ENCODE results near the gene ZFPL1.

ZFPL1 gene

DNA sequence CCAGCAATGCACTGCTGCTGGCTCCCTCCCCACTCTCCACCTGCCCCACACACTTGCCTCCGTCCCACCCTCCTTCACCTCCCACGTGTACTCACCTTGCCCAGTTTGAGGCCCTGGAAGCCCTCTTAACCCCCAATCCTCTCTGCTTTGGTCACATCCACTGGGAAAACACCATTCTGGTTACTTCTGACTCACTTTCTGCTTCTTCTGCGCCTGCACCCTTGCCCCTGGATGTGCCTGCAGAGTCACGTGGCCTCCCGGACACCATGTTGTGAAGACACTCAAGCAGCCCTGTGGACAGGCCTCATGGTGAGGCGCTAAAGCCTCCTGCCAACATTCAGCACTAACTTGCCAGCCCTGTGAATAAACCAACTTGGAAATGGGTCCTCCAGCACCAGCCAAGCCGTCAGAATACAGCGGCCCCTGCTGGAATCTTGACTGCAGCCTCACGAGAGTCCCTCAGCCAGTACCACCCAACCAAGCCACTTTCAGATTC is 23.1 kb upstream of the ZFPL1 start:
- no peak for DNase-seq

DNA sequence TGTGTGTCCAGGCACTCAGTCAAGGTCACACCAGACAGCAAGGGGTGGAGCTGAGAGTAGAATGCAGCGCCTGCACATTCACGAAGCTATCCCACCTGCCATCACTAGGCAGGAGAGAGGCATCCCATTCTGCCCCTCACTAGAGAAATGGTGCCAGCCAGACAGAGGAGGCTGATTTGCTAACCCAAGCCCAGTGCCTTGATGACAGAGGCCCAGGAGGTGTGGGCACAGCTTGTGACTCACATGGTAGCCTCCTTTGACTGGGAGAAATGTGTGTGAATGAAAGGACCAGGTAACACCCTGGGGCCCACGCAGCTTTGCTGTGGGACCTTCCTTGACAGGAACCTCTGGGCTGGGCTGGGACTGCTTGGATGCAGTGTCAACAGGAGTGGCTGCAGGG is 20.5 kb upstream of the ZFPL1 start:
- no peak for DNase-seq

DNA sequence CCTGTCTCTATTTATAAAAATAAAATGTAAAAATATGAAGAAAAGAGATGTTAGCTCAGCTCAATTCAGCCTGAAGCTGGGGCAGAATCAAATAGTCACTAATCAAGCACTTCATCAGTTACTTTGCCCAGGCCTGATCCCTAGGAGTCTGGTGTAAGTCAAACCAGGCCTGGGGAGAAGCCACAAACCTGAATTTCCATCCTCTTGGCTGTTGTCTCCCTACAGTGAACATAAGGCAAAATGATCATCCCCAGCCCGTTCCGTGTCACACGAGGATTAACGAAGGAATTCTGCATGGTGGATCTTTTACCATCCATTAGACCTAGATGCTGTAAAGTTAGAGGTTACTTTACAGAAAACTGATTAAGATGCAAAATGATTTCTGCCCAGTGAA is 19.2 kb upstream of the ZFPL1 start:
- no peak for DNase-seq

DNA sequence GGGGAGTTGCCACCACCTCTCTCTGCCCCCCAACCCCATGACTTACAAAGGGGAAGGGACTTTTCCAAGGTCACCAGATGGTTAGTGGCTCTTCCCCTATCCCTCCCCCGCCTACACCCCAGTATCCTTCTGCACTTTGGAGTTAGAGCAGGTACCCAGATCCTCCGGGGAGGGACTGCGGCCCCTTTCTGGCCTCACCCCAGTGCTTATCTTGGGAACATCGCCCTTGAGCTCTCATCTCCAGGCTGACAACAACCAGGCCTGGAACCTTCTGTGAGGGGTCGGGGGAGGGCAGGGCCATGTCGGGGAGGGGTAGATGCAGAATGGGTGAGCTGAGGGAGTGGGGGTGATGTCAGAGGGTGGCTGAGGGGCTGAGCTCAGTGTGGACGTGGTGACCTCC is 18.2 kb upstream of the ZFPL1 start:
- no peak for DNase-seq

DNA sequence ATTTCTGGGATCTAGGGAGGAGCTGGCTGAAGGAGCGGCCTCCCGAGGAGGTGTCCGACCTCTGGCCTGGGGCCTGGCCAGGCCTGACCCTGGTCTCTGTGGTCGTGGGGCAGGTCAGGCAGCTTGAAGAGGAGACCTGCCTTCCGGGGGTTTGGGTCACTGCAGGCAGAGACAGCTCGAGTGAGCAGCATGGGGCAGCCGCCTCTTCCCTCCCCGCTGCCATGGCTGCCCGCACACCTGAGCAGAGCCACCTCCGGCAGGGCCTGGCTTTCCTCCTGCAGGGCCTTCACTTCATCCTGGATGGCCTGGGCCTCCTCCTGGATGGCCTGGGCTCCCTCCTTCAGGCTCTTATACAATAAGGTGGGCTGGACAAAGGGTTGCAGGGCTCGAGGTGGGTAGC is 17.7 kb upstream of the ZFPL1 start:
- DNase-seq, result no peak

DNA sequence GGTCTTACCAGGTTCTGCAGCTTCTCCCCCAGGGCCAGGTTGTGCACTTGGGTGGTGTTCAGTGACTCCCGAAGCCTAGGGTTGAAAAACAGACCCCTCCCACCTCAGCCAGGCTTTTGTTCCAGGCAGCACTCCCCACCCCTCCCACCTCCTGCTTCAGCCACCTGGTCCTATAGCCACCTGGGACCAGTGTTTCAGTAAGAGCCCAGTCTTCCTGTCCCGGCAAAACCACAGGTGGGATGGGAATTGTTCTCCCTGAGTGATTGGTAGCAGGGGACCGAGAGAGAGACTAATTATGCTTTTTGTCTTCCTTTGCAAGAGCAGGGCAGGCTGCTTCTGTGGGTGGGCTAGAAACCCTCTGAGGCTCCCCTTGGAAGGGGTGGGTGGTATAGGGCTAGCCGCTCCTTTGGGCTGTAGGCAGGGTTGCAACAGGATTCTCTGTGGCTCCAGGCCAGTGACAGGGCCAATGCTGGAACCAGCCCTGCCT is 17.2 kb upstream of the ZFPL1 start:
- DNase-seq, result no peak

DNA sequence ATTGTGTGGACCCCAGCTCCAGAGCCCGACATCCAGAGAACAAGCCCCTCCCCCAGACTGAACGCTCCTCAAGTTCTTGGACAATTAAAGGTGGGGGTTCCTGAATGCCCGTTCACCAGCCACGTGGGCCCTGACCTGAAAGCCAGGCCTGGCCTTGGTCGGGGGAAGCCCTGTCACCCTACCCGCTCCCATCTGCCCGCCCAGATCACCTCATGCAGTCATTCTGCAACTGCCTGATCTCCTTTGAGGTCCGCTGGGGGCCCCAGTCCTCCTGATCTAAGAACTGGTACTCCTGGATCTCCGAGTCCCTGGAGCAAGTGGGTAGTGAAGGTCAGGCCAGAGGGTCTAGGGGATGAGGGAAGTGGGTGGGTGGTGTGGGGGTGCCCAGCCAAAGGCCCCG is 16.6 kb upstream of the ZFPL1 start:
- DNase-seq, result no peak

DNA sequence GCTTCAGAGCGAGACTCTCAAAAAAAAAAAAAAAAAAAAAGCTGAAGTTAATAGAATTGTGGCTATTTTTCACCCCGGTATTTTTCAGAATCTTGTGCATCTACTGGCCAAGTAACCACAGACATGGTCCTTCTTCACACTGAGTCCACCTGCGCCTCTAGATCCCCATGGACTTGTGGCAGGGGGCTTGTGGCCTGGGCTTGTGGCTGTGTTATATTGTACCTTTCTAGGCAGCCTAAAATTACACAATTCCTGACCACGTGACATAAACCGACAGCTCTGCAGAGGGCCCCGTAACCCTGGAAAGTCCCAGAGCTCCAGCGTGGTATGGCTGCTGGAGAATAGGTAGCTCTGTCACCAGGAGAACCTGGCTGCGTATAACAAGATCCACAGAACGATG is 14.8 kb upstream of the ZFPL1 start:
- DNase-seq, result no peak

DNA sequence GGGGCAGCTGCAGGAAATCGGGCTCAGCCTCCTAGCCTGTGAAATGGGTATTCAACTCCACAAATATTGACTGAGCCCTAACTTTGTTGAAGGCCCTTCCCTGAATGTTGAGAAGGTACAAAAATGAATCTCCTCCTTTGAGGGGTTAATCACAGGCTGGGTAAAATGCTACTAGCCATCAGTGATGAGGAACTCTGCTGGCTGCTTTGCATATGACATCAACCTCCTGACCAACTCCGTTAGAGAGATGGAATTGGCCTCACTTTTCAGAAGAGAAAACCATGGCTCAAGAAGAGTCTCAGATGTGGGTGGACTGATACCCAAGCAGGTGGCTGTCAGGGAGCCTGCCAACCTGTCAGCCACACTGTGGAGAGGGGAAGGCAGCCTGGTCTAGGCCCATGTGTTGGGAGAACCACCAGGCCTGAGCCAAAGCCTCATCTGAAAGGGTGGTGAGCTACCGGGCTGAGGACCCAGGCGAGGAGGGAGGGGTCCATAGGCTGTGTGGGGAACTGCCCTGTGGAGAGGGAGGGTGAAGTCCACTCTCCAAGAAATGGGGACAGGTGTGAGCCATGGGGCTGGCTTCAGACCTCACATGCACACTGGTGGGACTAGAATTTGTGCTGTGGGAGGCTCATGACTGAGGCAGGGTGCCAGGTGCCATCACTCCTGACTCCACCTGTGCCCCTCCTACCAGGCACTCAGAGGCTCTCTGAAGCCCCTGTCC is 12.0 kb upstream of the ZFPL1 start:
- no peak for DNase-seq

DNA sequence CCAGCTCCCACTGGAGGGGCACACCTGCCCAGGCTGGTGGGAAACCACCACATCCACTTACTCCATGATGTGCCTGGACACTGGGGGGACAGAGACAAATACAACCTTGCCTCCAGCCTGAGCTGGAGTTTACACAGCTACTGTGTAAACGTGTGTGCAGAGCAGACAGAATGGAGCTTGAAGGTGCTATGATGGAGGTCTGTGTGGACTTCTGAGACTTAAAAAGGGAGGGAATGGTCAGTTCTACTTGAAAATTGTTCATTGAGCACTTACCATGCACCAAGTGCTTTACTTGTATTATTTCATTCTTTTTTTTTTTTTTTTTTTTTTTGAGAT is 11.4 kb upstream of the ZFPL1 start:
- no peak for DNase-seq

DNA sequence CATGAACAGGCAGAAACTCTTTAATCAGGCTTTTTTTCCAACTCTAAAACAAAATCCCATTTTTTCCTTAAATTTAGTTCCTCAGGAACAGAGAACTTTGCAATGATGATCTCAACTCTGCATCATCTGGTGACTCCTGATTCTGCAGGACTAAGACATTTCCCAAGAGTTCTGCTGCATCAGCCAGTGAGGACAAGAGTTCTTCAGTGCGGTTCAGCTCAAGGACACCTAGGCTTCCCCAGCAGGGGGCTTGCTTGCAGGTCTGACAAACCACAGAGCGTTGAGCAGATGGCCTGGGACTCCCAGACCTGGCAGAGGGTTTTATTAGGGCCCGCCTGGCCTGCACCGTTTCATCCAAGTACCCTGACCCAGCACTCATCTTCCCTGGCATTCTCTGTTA is 6.6 kb upstream of the ZFPL1 start:
- DNase-seq, result no peak

DNA sequence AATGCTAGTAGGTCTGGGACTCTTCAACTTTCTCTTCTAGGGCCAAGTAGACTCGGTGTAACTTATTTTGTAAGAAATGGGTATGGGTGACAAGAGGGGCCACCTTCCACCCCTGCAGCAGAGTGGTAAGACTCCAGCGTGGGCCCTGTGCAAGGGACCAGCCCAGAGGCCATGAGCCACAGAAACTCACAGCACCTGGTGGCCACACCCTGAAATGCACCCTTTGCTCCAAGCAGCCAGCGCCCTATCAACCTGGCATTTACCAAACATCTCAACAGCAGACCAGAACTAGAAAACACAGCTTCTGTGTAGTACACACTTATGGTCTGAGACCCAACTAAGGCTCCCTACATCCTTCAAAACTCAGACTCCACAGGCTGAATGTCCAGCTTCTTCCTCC is 5.9 kb upstream of the ZFPL1 start:
- peak; percentile 9 to 29 for DNase-seq

DNA sequence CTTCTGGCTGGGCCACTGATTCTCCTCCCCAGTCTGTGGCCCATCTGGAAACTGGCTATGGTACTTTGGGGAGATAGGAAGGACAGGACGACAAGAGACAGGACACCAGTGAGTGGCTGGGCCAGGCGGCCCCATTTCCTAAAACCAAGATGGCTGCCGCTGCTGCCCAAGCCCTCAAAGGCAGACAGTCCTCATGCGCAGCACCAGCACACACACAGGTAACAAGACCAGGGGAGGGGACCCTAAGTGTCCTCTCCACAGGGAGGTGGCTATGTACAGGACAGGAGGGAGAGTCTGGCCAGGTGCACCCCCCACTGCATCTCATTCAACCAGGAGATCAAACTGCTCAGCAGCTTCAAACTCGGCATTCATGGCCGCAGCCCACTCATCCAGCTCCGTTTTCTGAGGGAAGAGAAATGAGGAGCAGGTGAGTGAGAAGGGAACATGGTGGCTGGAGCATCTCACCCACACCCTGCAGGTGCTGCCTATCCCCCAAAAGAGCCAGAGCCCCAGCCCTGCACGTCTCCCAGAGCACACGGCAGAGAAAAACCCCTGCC is 5.2 kb upstream of the ZFPL1 start:
- no peak for DNase-seq

DNA sequence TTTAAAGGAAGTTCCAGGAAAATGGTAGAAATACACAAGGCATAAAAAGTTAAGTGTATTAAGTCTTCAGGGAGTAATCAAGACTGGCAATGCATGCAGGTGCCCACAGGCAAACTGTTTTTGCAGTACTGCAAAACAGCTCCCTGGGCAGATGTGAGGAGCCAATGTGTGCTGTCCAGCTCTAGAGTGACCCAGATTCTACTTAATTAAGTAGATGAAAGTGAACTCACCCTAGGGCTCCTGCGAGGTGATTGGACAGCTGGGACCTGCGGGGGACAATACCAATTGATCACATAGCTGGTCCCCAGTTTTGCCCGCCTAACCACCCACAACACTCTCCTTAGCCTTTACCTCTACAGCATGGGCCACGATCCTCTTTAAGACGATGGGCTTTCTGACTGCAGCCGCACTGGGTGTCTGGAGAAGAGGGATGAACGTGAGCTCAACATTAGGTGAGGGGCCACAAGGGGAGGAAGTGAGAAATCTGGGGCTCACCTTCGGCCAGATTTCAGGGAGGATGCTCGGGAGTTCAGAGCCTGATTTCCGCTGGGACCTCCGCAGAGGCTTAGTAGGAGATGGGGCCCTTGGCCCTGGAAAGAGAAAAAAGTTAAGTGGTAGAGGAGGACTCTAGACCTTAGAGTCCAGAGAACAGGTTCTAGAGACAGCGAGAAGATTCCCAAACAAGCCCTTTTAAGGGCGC is 738 bp upstream of the ZFPL1 start:
- DNase-seq, result peak in 1 of 2 experiments; percentile 29

DNA sequence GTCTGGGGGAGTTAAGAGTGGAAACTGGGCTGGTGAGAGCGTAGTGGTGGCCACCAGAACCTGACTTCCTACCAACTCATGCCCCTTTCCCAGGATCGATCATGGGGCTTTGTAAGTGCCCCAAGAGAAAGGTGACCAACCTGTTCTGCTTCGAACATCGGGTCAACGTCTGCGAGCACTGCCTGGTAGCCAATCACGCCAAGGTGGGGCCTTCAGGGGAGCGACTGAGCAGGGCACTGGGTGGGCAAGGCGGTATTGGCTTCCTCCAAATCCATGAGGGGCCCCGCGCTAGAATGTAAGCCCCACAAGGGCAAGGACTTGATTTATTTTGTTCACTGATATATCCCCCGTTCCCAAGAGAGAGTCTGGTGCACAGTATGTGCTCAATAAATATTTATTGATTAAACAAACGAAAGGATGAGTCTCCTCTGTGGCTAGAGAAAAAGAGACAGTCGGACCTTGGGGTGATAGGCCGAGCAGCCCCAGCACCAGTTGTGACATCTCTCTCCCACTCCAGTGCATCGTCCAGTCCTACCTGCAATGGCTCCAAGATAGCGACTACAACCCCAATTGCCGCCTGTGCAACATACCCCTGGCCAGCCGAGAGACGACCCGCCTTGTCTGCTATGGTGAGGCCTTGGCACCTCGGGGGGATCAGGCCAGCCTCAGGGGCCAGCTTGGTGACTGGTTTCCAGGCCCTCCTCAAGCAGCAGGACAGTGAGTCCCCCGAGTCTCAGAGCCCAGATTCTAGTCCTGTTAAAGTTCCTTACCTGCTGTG is 765 bp downstream of the ZFPL1 start:
- DNase-seq, result peak in 1 of 2 experiments; percentile 47

DNA sequence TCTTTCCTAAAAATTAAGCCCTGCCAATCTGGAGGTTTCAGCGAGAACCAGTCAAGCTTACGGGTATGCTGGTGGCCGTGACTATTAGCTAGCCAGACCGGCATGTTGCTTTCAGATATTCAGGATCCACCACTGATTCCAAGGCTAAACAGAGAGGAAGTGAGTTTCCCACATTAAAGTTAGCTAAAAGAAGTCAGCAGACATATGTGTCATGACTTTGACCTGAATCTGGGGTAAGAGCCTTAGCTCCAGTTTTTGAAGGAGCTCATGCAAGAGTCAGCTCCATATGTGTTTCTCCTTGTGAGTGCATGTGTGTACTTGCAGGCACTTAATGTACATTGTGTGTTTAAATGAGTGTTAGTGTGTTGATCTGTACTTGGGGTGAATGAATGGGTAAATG is 1.4 kb downstream of the ZFPL1 start:
- no peak for DNase-seq

DNA sequence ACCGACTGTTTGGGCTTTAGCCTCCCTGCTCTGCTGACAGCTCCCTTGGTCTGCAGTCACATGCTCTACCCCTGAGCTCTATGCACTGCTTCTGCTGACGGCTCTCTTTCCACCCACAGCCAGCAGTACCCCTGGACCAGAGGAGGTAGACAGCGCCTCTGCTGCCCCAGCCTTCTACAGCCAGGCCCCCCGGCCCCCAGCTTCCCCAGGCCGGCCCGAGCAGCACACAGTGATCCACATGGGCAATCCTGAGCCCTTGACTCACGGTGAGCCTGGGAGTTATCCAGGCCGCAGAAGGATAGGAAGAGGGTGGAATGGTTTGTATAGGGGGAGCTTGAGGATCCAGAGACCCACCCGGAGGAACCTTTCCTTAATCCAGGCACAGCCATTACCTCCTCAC is 2.8 kb downstream of the ZFPL1 start:
- no peak for DNase-seq

DNA sequence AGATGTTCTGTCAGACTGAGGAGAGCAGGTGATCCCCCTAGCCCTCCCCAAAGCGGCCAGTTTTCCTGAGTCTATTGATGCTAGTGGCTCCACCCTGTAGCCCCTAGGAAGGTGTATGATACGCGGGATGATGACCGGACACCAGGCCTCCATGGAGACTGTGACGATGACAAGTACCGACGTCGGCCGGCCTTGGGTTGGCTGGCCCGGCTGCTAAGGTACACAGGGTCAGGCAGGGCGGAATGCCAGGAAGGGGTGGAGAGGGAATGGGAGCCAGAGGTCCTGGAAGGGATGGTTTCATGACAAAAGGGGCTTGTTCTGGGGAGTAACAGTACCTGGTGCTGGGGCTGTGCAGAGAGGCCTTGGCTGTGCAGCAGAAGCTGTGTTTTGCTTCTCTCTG is 3.2 kb downstream of the ZFPL1 start:
- no peak for DNase-seq

DNA sequence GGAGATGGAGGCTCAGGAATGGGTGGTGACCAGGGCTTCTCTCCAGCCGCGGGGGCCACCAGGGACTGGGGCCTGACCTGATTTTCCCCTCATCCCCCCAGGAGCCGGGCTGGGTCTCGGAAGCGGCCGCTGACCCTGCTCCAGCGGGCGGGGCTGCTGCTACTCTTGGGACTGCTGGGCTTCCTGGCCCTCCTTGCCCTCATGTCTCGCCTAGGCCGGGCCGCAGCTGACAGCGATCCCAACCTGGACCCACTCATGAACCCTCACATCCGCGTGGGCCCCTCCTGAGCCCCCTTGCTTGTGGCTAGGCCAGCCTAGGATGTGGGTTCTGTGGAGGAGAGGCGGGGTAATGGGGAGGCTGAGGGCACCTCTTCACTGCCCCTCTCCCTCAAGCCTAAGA is 3.8 kb downstream of the ZFPL1 start:
- DNase-seq, result no peak

DNA sequence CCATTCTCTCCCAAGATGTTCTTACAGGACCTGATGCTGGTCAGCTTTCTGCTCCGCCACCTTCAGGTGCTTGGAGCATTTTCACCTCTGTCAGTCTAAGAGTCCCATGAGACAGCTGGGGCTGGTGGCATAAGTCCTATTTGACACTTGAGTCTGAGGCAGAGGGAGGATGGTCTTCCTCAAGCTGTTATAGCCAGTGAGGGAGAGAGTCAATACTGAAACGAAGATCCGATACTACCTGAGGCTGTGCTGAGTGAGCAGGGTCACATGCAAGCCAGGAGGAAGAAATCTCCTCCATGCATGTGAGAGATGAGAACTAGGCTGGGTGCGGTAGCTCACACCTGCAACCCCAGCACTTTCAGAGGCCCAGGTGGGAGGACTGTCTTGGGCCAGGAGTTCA is 5.6 kb downstream of the ZFPL1 start:
- no peak for DNase-seq

DNA sequence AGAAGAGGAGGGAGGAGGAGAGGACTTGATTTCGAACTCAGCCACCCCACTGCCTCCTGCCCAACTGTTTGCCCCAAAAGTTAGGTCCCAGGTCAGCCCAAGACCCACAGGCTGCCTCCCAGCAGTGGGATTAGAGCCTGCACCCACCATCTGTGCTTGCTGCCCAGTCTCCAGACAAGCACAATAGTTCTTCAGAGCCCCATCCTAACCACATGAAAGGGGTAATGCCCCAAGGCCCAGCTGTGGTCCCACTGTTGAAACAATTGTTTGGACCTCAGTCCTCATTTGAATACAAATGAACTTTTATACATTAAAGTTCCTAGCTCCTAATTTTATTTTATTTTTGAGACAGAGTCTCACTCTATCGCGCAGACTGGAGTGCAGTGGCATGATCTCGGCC is 6.6 kb downstream of the ZFPL1 start:
- no peak for DNase-seq

DNA sequence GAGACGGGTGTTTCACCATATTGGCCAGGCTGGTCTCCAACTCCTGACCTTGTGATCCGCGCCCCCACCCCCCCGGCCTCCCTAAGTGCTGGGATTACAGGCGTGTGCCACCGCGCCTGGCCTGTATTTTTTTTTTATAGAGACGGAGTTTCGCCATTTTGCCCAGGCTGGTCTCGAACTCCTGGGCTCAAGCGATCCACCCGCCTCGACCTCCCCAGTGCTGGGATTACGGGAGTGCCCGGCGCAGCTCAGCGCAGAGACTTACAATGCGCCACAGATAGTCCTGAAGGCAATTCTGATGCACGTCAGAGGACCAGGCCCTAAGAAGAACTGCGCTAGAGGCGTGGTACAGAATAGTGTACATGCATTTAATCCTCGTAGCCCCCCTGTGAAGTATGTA is 11.4 kb downstream of the ZFPL1 start:
- DNase-seq, result no peak

DNA sequence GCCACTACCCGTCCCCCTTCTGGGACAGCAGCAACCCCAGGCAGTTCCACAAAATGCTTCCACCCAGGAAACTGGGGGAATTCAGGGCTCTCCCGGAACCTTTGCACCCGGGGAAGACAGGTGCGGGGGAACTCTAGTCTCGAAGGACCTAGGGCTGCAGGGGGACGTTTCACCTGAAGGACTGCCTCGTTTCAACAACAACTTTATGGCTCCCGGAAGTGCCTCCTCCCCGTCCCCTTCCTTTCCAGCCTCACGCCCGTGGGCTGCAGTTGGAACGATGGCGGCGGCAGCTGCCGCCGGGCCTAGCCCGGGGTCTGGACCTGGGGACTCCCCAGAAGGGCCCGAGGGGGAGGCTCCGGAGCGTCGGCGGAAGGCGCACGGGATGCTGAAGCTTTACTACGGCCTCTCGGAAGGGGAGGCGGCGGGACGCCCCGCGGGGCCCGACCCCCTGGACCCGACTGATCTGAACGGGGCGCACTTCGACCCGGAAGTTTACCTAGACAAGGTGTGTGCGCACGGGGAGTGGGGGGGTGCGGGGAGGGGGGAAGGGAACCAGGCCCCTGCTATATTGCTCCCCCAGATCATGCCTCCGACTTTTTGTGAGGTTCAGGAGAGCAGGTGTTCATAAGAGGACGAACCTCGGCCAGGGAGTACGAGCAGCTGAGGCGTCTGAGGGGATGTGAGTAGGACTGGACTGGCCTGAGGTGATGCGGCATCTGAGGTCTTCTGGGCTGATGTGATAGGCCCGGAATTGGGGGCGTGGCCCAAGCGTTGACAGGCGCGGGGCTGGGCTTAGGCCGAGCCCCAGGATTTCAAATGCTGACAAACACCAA is 12.2 kb downstream of the ZFPL1 start, which contains the start of gene VPS51:
Gene VPS51, plus strand, starts transcription at position 241 of the 833 bp plus-strand sequence. Its CDS starts 37 bp downstream, at position 278.
- DNase-seq, result peak; percentile 90 to 95

Data from Kasumi-1 (cell line).